ENCODE data around the gene RUFY3.

RUFY3 gene

GRCh38 chr4:70687821-70688794 is 33.7 kb upstream of the RUFY3 start, which contains the start of gene UTP3 (continued):
- TF ChIP-seq ZNF510 (tag by site-specific recombination; IDR thresholded peaks at IDR 0.05; ENCODE audit: insufficient replicate concordance) (no peak), ZNF777 (tag by site-specific recombination; IDR thresholded peaks at IDR 0.05; ENCODE audit: borderline replicate concordance) (0 out of 2 replicates have a peak, but pooled peaks have one; percentile 17), ZBTB8A (tag by site-specific recombination; IDR thresholded peaks at IDR 0.05) (peak; percentile 88), ZNF169 (tag by site-specific recombination; IDR thresholded peaks at IDR 0.05) (no peak), ZNF140 (tag by site-specific recombination; IDR thresholded peaks at IDR 0.05) (no peak), PRDM2 (tag by site-specific recombination; IDR thresholded peaks at IDR 0.05; ENCODE audit: borderline replicate concordance) (no peak), ZNF488 (tag by site-specific recombination; IDR thresholded peaks at IDR 0.05) (no peak), ZBTB44 (tag by site-specific recombination; IDR thresholded peaks at IDR 0.05) (peak; percentile 69), AEBP2 (tag by site-specific recombination; IDR thresholded peaks at IDR 0.05; ENCODE audit: borderline replicate concordance) (no peak), ZNF248 (tag by site-specific recombination; IDR thresholded peaks at IDR 0.05) (no peak), ZSCAN23 (tag by site-specific recombination; IDR thresholded peaks at IDR 0.05) (no peak), ELK4 (IDR thresholded peaks at IDR 0.05; ENCODE audit: borderline replicate concordance, low read depth, low read length) (no peak), ZNF707 (tag by site-specific recombination; IDR thresholded peaks at IDR 0.05) (no peak), ZNF585B (tag by site-specific recombination; IDR thresholded peaks at IDR 0.05) (no peak), GLI2 (tag by site-specific recombination; IDR thresholded peaks at IDR 0.05; ENCODE audit: borderline replicate concordance, low read depth) (no peak), ZNF561 (tag by site-specific recombination; IDR thresholded peaks at IDR 0.05; ENCODE audit: borderline replicate concordance) (peak; percentile 95), ZSCAN30 (tag by site-specific recombination; IDR thresholded peaks at IDR 0.05) (peak; percentile 97), ZFP3 (tag by site-specific recombination; IDR thresholded peaks at IDR 0.05; ENCODE audit: low read depth) (no peak), PATZ1 (tag by site-specific recombination; IDR thresholded peaks at IDR 0.05) (peak; percentile 94), PRDM6 (tag by site-specific recombination; IDR thresholded peaks at IDR 0.05) (no peak), KLF9 (tag by site-specific recombination; IDR thresholded peaks at IDR 0.05; ENCODE audit: low read depth) (peak; percentile 69), ZNF514 (tag by site-specific recombination; IDR thresholded peaks at IDR 0.05) (no peak)
